Neuronal stem cell (in vitro differentiated cells): Measurements from ENCODE around the gene KRTAP29-1.

ENCODE experiments used
- DNase-seq: peaks from one replicate; pipeline ENCODE4 v3.0.0-alpha.2; 2013; ENCODE audit warnings: low spot score
- H2AFZ ChIP-seq: one replicate; pipeline ENCODE4 v1.6.1; 2013; ENCODE audit warnings: mild to moderate bottlenecking, low read length, inconsistent platforms
- H2AK5ac ChIP-seq: 2 replicates; pipeline ENCODE4 v1.6.1; 2013; ENCODE audit warnings: low read depth, mild to moderate bottlenecking, inconsistent platforms, low read length, moderate library complexity, mixed read lengths
- H2BK120ac ChIP-seq: 2 replicates; pipeline ENCODE4 v1.6.1; 2013; ENCODE audit warnings: low read depth, mild to moderate bottlenecking, inconsistent platforms, low read length, moderate library complexity, mixed read lengths
- H2BK12ac ChIP-seq: one replicate; pipeline ENCODE4 v1.6.1; 2013; ENCODE audit warnings: low read length, inconsistent platforms
- H2BK15ac ChIP-seq: 2 replicates; pipeline ENCODE4 v1.6.1; 2013; ENCODE audit warnings: mild to moderate bottlenecking, low read length, inconsistent platforms, mixed read lengths
- H2BK5ac ChIP-seq: one replicate; pipeline ENCODE4 v1.6.1; 2013; ENCODE audit warnings: inconsistent platforms, mild to moderate bottlenecking, low read length, moderate library complexity
- H3K14ac ChIP-seq: one replicate; pipeline ENCODE4 v1.6.1; 2013; ENCODE audit warnings: low read length, inconsistent platforms
- H3K18ac ChIP-seq: 2 replicates; pipeline ENCODE4 v1.6.1; 2013; ENCODE audit warnings: low read length, inconsistent platforms
- H3K23ac ChIP-seq: 2 replicates; pipeline ENCODE4 v1.6.1; 2013; ENCODE audit warnings: low read depth, mild to moderate bottlenecking, mixed read lengths, low read length, inconsistent platforms; ENCODE audit not compliant: poor library complexity
- H3K27ac ChIP-seq: replicated peaks from 3 replicates; pipeline ENCODE4 v1.5.1; 2013; ENCODE audit warnings: low read length, inconsistent platforms
- H3K27me3 ChIP-seq, 3 experiments: 2 replicates each; pipeline ENCODE4 v1.6.1; 2013; ENCODE audit warnings: low read length in 3 of 3, mild to moderate bottlenecking in 2 of 3, inconsistent platforms in 1 of 3, low read depth in 1 of 3, mixed read lengths in 1 of 3, moderate library complexity in 1 of 3; ENCODE audit not compliant: control insufficient read depth in 3 of 3, insufficient read depth in 3 of 3
- H3K36me3 ChIP-seq, 2 donors: replicated peaks in 1 of 2; 2 replicates each; pipeline ENCODE4 v1.6.1; 2013; ENCODE audit warnings: low read length in 2 of 2; ENCODE audit not compliant: control insufficient read depth in 2 of 2, insufficient read depth in 2 of 2
- H3K4ac ChIP-seq: 2 replicates; pipeline ENCODE4 v1.6.1; 2013; ENCODE audit warnings: inconsistent platforms, mild to moderate bottlenecking, low read length, moderate library complexity
- H3K4me1 ChIP-seq, 2 donors: 1 replicate in 1 of 2; 2 replicates in 1 of 2; pipeline ENCODE4 v1.6.1; 2013; ENCODE audit warnings: low read length in 2 of 2, low read depth in 1 of 2; ENCODE audit not compliant: control insufficient read depth in 2 of 2, insufficient read depth in 1 of 2
- H3K4me2 ChIP-seq: one replicate; pipeline ENCODE4 v1.6.1; 2013; ENCODE audit warnings: mild to moderate bottlenecking, low read length, inconsistent platforms; ENCODE audit not compliant: insufficient read depth, poor library complexity, severe bottlenecking
- H3K4me3 ChIP-seq, 2 donors: 2 replicates each; pipeline ENCODE4 v1.5.1; 2013; ENCODE audit warnings: low read length in 2 of 2, mild to moderate bottlenecking in 2 of 2, inconsistent platforms in 1 of 2, moderate library complexity in 1 of 2
- H3K79me1 ChIP-seq: one replicate; pipeline ENCODE4 v1.6.1; 2013; ENCODE audit warnings: low read depth, mild to moderate bottlenecking, inconsistent platforms, low read length, moderate library complexity
- H3K9ac ChIP-seq: one replicate; pipeline ENCODE4 v1.6.1; 2013; ENCODE audit warnings: mild to moderate bottlenecking, low read depth, low read length, inconsistent platforms; ENCODE audit not compliant: poor library complexity
- H3K9me3 ChIP-seq, 2 donors: replicated peaks in 1 of 2; 2 replicates each; pipeline versions ENCODE3 to v1.6.1; 2013; ENCODE audit warnings: low read length in 2 of 2, mild to moderate bottlenecking in 2 of 2, inconsistent platforms in 1 of 2, low read depth in 1 of 2, mixed read lengths in 1 of 2, moderate library complexity in 1 of 2; ENCODE audit not compliant: control insufficient read depth in 2 of 2, insufficient read depth in 1 of 2
- H4K8ac ChIP-seq: one replicate; pipeline ENCODE4 v1.6.1; 2013; ENCODE audit warnings: low read depth, mild to moderate bottlenecking, inconsistent platforms, low read length, moderate library complexity
- H4K91ac ChIP-seq: one replicate; pipeline ENCODE4 v1.6.1; 2013; ENCODE audit warnings: low read length, low read depth, mild to moderate bottlenecking, inconsistent platforms; ENCODE audit not compliant: poor library complexity
- WGBS, 2 donors: extraction: QIAGEN DNeasy Blood & Tissue Kit; methylation state at CpG; one replicate each; pipeline ENCODE4 v1.1.7; 2013; ENCODE audit warnings: missing lambda C conversion rate in 2 of 2, mixed read lengths in 1 of 2; ENCODE audit not compliant: insufficient read length in 2 of 2, insufficient replicate concordance in 1 of 2; ENCODE audit errors: extremely low coverage in 2 of 2; 5-methylcytosine and 5-hydroxymethylcytosine counted together

The KRTAP29-1 gene

DNA sequence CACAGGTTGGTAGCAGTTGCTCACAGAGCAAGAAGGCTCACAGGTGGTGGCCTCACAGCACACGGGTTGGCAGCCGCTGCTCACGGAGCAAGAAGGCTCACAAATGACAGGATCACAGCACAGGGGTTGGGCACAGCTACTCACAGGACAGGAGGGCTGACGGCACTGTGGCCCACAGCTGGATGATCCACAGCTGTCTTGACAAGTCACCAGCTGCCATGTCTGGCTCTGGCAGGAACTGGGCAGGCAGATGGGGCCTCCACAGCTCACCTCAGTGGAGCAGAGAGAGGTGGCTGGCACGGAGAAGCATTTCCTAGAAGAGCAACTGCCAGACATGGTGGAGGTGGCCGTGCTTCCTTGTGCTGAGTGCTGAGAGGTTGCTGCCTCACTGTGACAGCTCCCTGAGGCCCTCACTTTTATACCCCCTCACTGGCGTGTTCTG lies 6.3 kb upstream of the KRTAP29-1 start, which contains the start of gene KRTAP16-1:
KRTAP16-1 (minus strand) TSS at position 392 of the 442 bp plus-strand sequence; CDS start at position 336, 56 bp downstream.
- Histone ChIP-seq H3K79me1 (no peaks in the 10 kb centered on the region), H3K9me3 (peaks cover 0 to 3% of the 10 kb centered on the region in 2 donors), H2BK12ac (no peak within 1 kb of the TSS), H3K27ac (no peak within 1 kb of the TSS), H3K27me3 (no peaks in the 10 kb centered on the region), H3K9ac (no peak within 1 kb of the TSS), H4K8ac (no peak within 1 kb of the TSS), H2BK120ac (no peak within 1 kb of the TSS), H3K14ac (no peak within 1 kb of the TSS), H3K4me3 (no peak within 1 kb of the TSS), H2AK5ac (peak within 1 kb of the TSS; percentile 29), H2BK5ac (no peak within 1 kb of the TSS), H4K91ac (no peak within 1 kb of the TSS), H3K23ac (peak within 1 kb of the TSS; percentile 21), H3K4ac (no peak within 1 kb of the TSS), H2BK15ac (no peak within 1 kb of the TSS), H3K18ac (peak within 1 kb of the TSS; percentile 40), H3K4me2 (no peak within 1 kb of the TSS), H2AFZ (no peak within 1 kb of the TSS), H3K4me1 (peaks cover 0 to 1% of the 10 kb centered on the region in 2 donors), H3K36me3 (no peaks in the 10 kb centered on the region)
- no CpG with 5 or more reads among the region's 7 CpGs for WGBS, 2 donors
- DNase-seq: no peak

DNA sequence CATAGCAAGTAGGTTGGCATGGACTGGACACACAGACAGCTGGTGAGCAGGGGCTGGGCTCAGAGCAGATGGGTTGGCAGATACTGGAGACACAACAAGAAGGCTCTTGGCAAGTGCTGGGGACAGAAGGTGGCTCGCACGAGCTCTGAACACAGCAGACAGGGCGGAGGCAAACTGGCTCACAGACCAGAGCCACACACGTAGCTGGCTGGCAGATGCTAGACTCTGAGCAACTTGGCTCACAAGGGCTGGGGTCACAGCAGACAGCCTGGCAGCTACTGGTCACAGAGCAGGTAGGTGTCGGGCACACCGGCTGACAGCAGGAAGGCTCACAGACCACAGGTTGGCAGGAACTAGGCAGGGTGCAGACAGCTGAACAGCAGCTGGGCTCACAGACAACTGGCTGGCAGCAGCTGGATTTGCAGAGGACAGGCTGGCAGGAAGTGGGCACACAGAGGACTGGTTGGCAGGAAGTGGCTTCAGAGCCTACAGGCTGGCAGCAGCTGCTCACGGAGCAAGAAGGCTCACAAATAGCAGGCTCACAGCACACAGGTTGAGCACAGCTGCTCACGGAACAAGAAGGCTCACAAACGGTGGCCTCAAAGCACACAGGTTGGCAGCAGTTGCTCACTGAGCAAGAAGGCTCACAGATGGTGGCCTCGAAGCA lies 5.7 kb upstream of the KRTAP29-1 start:
- no peak overlapping the region for H3K4me3 ChIP-seq
- H2BK5ac ChIP-seq: no peak overlapping the region
- no peak overlapping the region for H2AFZ ChIP-seq
- no peak overlapping the region for H3K14ac ChIP-seq
- H3K9me3 ChIP-seq: peaks cover 0 to 3% of the 10 kb centered on the region in 2 donors
- no peaks in the 10 kb centered on the region for H3K36me3 ChIP-seq
- H3K9ac ChIP-seq: no peak overlapping the region
- no peak overlapping the region for H3K4ac ChIP-seq
- H3K18ac ChIP-seq: peak overlapping the region; percentile 15
- peak overlapping the region; percentile 21 for H3K23ac ChIP-seq
- no peak overlapping the region for H3K27ac ChIP-seq
- H3K27me3 ChIP-seq: no peaks in the 10 kb centered on the region
- H2BK120ac ChIP-seq: no peak overlapping the region
- WGBS, 2 donors: no CpG with 5 or more reads among the region's 10 CpGs
- no peak for DNase-seq
- no peak overlapping the region for H2BK15ac ChIP-seq
- peaks cover 0 to 1% of the 10 kb centered on the region in 2 donors for H3K4me1 ChIP-seq
- no peak overlapping the region for H2BK12ac ChIP-seq
- H4K91ac ChIP-seq: no peak overlapping the region
- no peaks in the 10 kb centered on the region for H3K79me1 ChIP-seq
- H2AK5ac ChIP-seq: peak overlapping the region; percentile 29
- H3K4me2 ChIP-seq: no peak overlapping the region
- H4K8ac ChIP-seq: no peak overlapping the region

DNA sequence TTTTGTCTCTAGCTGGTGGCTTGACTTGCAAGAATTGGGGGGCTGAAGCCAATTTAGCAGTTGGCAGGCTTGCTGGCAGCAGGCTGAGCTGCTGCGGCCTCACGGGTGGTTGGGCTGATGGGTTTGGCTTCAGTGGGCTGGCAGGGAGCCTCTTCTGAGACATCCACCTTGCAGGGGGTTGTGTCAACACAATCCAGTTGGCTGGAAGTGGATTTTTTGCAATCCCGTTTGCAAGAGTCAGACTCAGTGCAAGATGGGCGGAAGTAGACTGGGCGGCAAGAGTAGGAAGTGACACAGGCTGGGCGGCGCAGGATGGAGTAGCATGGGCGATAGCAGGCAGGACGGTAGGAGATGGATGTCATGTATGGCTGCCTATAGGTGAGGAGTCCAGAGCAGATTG lies 5.0 kb upstream of the KRTAP29-1 start:
- Histone ChIP-seq H3K36me3 (no peaks in the 10 kb centered on the region), H3K4me2 (no peak overlapping the region), H3K4me3 (no peak overlapping the region), H3K27ac (no peak overlapping the region), H2BK12ac (no peak overlapping the region), H3K9me3 (peaks cover 0 to 3% of the 10 kb centered on the region in 2 donors), H3K23ac (peak overlapping the region; percentile 21), H4K91ac (no peak overlapping the region), H3K27me3 (no peaks in the 10 kb centered on the region), H3K14ac (no peak overlapping the region), H4K8ac (peak overlapping the region; percentile 29), H3K18ac (no peak overlapping the region), H2BK120ac (no peak overlapping the region), H3K79me1 (no peaks in the 10 kb centered on the region), H2BK5ac (no peak overlapping the region), H3K4ac (no peak overlapping the region), H3K9ac (no peak overlapping the region), H2BK15ac (peak overlapping the region; percentile 30), H2AFZ (no peak overlapping the region), H2AK5ac (no peak overlapping the region), H3K4me1 (peaks cover 0 to 1% of the 10 kb centered on the region in 2 donors)
- WGBS, 2 donors: no CpG with 5 or more reads among the region's 9 CpGs
- no peak for DNase-seq

DNA sequence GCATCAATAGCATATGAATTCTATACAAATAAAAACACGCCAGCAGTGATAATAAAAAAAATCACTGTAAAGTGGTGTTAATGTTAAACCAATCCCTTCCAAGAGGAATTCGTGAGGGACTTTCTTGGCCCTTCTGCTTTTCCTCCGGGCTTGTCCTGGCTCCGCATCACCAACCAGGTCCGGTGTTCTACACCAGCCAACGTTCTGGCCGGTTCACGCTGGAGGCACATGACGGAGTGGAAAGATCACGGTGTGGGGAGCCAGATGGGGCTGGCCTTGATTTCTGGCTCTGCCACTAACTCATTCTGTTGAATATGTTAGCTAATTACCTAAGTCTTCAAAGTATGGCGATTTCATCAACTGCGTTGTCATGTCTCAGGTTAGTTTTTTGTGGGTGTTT lies 1.4 kb upstream of the KRTAP29-1 start:
- H3K4me2 ChIP-seq: no peak overlapping the region
- no peak overlapping the region for H3K4me3 ChIP-seq
- H4K8ac ChIP-seq: no peak overlapping the region
- no peak overlapping the region for H3K23ac ChIP-seq
- H3K9ac ChIP-seq: no peak overlapping the region
- H2BK12ac ChIP-seq: no peak overlapping the region
- no peak for DNase-seq
- H3K79me1 ChIP-seq: no peaks in the 10 kb centered on the region
- no peak overlapping the region for H3K14ac ChIP-seq
- no peak overlapping the region for H3K4ac ChIP-seq
- no CpG with 5 or more reads among the region's 12 CpGs for WGBS, 2 donors
- no peak overlapping the region for H2AK5ac ChIP-seq
- H4K91ac ChIP-seq: no peak overlapping the region
- H3K36me3 ChIP-seq: no peaks in the 10 kb centered on the region
- no peak overlapping the region for H2BK15ac ChIP-seq
- peaks cover 0 to 1% of the 10 kb centered on the region in 2 donors for H3K4me1 ChIP-seq
- H3K27ac ChIP-seq: no peak overlapping the region
- H2AFZ ChIP-seq: no peak overlapping the region
- H3K18ac ChIP-seq: no peak overlapping the region
- H3K9me3 ChIP-seq: no peaks in the 10 kb centered on the region
- H3K27me3 ChIP-seq: no peaks in the 10 kb centered on the region
- no peak overlapping the region for H2BK5ac ChIP-seq
- no peak overlapping the region for H2BK120ac ChIP-seq
